Ishikawa (cell line): ENCODE data around the gene ZNF280C.

Experiments
- CEBPB ChIP-seq: IDR thresholded peaks from 2 replicates; pipeline ENCODE4 v1.6.1; 2012
- CREB1 ChIP-seq: IDR thresholded peaks from 2 replicates; pipeline ENCODE4 v1.6.1; 2012; ENCODE audit warnings: low read depth
- EGR1 ChIP-seq: IDR thresholded peaks from 2 replicates; pipeline ENCODE4 v1.6.1; 2012
- EP300 ChIP-seq: IDR thresholded peaks from 2 replicates; pipeline ENCODE4 v1.6.1; 2012; ENCODE audit warnings: borderline replicate concordance
- FOXM1 ChIP-seq: IDR thresholded peaks from 2 replicates; pipeline ENCODE4 v1.6.1; 2012; ENCODE audit warnings: low read depth, borderline replicate concordance
- NFIC ChIP-seq: IDR thresholded peaks from 2 replicates; pipeline ENCODE4 v1.6.1; 2012
- RAD21 ChIP-seq: IDR thresholded peaks from 2 replicates; pipeline ENCODE4 v1.6.1; 2012; ENCODE audit warnings: low read depth
- REST ChIP-seq: IDR thresholded peaks from 2 replicates; pipeline ENCODE4 v1.6.1; 2012; ENCODE audit warnings: low read depth, mild to moderate bottlenecking
- TAF1 ChIP-seq: IDR thresholded peaks from 2 replicates; pipeline ENCODE4 v1.6.1; 2012; ENCODE audit warnings: low read depth, mild to moderate bottlenecking
- TCF12 ChIP-seq: IDR thresholded peaks from 2 replicates; pipeline ENCODE4 v1.6.1; 2012; ENCODE audit warnings: low read depth
- TEAD4 ChIP-seq: IDR thresholded peaks from 2 replicates; pipeline ENCODE4 v1.6.1; 2012
- YY1 ChIP-seq: IDR thresholded peaks from 2 replicates; pipeline ENCODE4 v1.6.1; 2012; ENCODE audit warnings: low read depth
- ZBTB7A ChIP-seq: IDR thresholded peaks from 2 replicates; pipeline ENCODE4 v1.6.1; 2012; ENCODE audit warnings: low read depth
- TF ChIP-seq, protein P1 (sequence below): IDR thresholded peaks from 2 replicates; pipeline ENCODE4 v1.6.1; 2012
- TF ChIP-seq, protein P2 (sequence below): IDR thresholded peaks from 2 replicates; pipeline ENCODE4 v1.6.1; 2012

The ZNF280C gene

DNA sequence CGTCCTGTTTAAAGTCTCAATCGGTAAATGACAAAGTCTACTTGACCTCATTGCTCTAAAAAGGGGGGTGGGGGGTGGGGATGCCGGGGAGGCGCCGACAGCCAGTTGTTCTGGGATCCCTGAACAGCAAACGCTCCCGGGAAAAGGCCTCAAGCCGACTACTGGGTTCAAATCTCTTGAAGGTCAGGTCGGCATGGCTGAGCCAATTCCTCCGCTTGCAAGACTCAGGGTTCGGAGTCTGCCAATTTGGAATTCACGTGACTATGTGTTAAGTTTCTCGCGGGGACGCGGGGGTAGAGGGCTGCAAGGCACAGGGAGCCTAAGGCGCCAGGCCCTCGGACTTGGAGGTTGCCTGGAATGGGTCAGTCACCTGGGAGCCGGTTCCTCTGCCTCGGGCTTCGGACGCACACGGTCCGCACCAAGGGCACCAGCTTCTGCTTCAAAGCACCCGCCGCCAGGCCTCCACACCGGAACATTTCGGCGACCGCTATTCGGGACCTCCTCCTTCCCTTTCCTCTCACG, 103.5 kb downstream of the ZNF280C start:
- TF ChIP-seq EGR1 (no peak), ZBTB7A (no peak), CREB1 (no peak), YY1 (no peak), TAF1 (no peak), NFIC (no peak), CEBPB (no peak), TCF12 (no peak), EP300 (no peak), FOXM1 (no peak), REST (no peak), RAD21 (no peak), TEAD4 (no peak)
- TF ChIP-seq, protein P1, sequence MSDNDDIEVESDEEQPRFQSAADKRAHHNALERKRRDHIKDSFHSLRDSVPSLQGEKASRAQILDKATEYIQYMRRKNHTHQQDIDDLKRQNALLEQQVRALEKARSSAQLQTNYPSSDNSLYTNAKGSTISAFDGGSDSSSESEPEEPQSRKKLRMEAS, result no peak
- TF ChIP-seq, protein P2, sequence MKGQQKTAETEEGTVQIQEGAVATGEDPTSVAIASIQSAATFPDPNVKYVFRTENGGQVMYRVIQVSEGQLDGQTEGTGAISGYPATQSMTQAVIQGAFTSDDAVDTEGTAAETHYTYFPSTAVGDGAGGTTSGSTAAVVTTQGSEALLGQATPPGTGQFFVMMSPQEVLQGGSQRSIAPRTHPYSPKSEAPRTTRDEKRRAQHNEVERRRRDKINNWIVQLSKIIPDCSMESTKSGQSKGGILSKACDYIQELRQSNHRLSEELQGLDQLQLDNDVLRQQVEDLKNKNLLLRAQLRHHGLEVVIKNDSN, result no peak

DNA sequence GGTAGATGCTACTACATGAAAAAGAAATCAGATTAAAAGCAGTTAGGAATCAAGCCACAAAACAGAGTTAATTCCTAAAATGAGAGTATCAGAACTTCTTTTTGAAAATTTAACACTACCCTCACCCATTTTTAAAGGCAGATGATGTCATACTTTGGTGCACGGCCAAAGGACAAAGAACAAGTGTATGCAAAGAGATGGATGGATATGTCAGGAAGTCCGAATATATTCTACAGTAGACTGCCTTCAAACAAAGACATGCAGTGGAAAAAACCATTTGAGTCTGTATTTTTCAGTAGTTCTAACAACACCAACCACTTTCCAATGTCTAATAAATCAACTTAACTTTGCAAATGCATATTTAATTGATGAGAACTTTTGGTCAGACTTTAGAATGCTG, 105.3 kb downstream of the ZNF280C start:
- TF ChIP-seq CREB1 (no peak), ZBTB7A (no peak), TCF12 (no peak), EP300 (no peak), RAD21 (no peak), FOXM1 (no peak), TAF1 (no peak), REST (no peak), CEBPB (no peak), TEAD4 (no peak), EGR1 (no peak), YY1 (no peak), NFIC (no peak)
- TF ChIP-seq, protein P2, result no peak
- TF ChIP-seq, protein P1, result no peak

DNA sequence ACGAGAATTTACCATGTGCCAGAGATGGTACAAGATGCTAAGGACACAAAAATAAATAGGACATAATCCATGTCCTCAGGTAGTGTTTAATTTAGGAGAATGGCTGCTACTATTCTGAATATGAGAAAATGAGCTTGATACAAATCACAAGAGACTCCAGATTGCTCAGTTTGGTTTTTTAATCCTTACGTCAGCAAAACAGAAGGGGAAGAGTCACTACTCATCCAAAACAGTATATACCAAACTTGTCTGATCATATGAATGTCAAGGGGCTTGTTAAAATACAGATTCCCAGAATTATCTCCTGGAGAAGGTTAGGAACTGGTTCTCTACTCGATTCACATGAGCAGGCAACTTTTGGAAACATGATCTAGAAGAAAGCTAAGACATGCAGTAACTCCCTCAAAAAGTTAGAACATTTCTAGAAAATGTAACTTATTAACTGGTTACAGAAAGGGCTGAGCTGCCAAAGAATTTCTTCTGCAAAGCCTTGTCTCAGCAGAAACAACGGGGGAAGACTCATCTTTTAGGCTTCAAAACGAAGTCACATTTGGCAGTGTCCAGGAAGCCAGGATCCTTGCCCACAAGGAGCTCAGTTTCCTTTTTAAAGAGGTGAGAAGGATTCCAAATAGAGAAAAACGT, 106.5 kb downstream of the ZNF280C start:
- TF ChIP-seq CREB1, result no peak
- TF ChIP-seq TCF12, result no peak
- no peak for TF ChIP-seq YY1
- no peak for TF ChIP-seq TAF1
- TF ChIP-seq TEAD4, result no peak

- TF ChIP-seq EP300, result no peak
- no peak for TF ChIP-seq CREB1
- TF ChIP-seq CEBPB, result no peak
- no peak for TF ChIP-seq NFIC
- TF ChIP-seq EGR1, result no peak
- TF ChIP-seq, protein P1, result no peak
- TF ChIP-seq TEAD4, result no peak
- TF ChIP-seq RAD21, result no peak
- TF ChIP-seq TCF12, result no peak
- no peak for TF ChIP-seq TAF1
- TF ChIP-seq REST, result no peak
- no peak for TF ChIP-seq YY1
- TF ChIP-seq, protein P2, result no peak
- TF ChIP-seq FOXM1, result no peak
- no peak for TF ChIP-seq ZBTB7A
These were observed 108.9 kb downstream of the ZNF280C start for GRCh38 chrX:130159776-130160175.
